HepG2 (cell line): Measurements from ENCODE around the gene PRIMPOL.

ENCODE experiments used
- BRCA1 ChIP-seq: sonication (generic); formaldehyde crosslinking; IDR thresholded peaks from 2 replicates; pipeline ENCODE4 v1.4.0; 2020; ENCODE audit warnings: missing genetic modification reagents
- CHD2 ChIP-seq: IDR thresholded peaks from 2 replicates; pipeline ENCODE4 v1.6.1; 2011; ENCODE audit warnings: low read depth, low read length, improper control_type of control experiment
- CTCF ChIP-seq: sonication (generic); formaldehyde crosslinking; IDR thresholded peaks from 2 replicates; pipeline ENCODE4 v1.5.0; 2020; ENCODE audit warnings: mild to moderate bottlenecking, missing genetic modification reagents, moderate library complexity
- EZH2 ChIP-seq: conservative IDR thresholded peaks from 2 replicates; pipeline ENCODE4 v1.6.1; 2012; ENCODE audit warnings: mild to moderate bottlenecking, low read depth, low read length, moderate library complexity
- GABPA ChIP-seq, 2 experiments: IDR thresholded peaks; 2 replicates each; pipeline ENCODE4 v1.6.1; 2011 to 2016; ENCODE audit warnings: low read depth in 2 of 2, low read length in 1 of 2, missing biosample characterization in 1 of 2, missing genetic modification characterization in 1 of 2
- KDM4B ChIP-seq: sonication (generic); formaldehyde crosslinking; IDR thresholded peaks from 2 replicates; pipeline ENCODE4 v1.4.0; 2020; ENCODE audit warnings: missing genetic modification reagents
- MAFK ChIP-seq, 2 experiments: IDR thresholded peaks in 1 of 2; conservative IDR thresholded peaks in 1 of 2; 2 replicates each; pipeline ENCODE4 v1.6.1; 2011; ENCODE audit warnings: improper control_type of control experiment in 2 of 2, low read length in 2 of 2
- MYNN ChIP-seq: sonication (generic); formaldehyde crosslinking; IDR thresholded peaks from 2 replicates; pipeline ENCODE4 v1.4.0; 2020; ENCODE audit warnings: mild to moderate bottlenecking, low read depth, missing genetic modification reagents
- POLR2A ChIP-seq, 2 experiments: IDR thresholded peaks; 2 replicates each; pipeline ENCODE4 v1.6.1; 2011; ENCODE audit warnings: low read depth in 2 of 2, low read length in 2 of 2, mild to moderate bottlenecking in 1 of 2, moderate library complexity in 1 of 2; ENCODE audit not compliant: insufficient read depth in 1 of 2
- SRF ChIP-seq: IDR thresholded peaks from 2 replicates; pipeline ENCODE4 v1.6.1; 2011; ENCODE audit warnings: mild to moderate bottlenecking, low read depth, low read length, moderate library complexity
- STAT5B ChIP-seq: sonication (generic); formaldehyde crosslinking; IDR thresholded peaks from 2 replicates; pipeline ENCODE4 v1.4.0; 2020; ENCODE audit warnings: missing genetic modification reagents
- TCF12 ChIP-seq, 2 experiments: fragments of 450-650 bp in 1 of 2; sonication (generic) in 1 of 2; formaldehyde crosslinking in 1 of 2; IDR thresholded peaks; 2 replicates each; pipeline versions ENCODE4 v1.6.1 to v1.8.0; 2017 to 2022; ENCODE audit warnings: antibody characterized with exemption in 1 of 2, mild to moderate bottlenecking in 1 of 2, missing genetic modification reagents in 1 of 2, moderate library complexity in 1 of 2
- ZBTB7A ChIP-seq: sonication (generic); formaldehyde crosslinking; IDR thresholded peaks from 2 replicates; pipeline ENCODE4 v1.8.0; 2022; ENCODE audit warnings: mild to moderate bottlenecking, missing genetic modification reagents
- ZNF768 ChIP-seq: sonication (generic); formaldehyde crosslinking; IDR thresholded peaks from 2 replicates; pipeline ENCODE4 v1.4.0; 2020; ENCODE audit warnings: missing genetic modification reagents

DNA sequence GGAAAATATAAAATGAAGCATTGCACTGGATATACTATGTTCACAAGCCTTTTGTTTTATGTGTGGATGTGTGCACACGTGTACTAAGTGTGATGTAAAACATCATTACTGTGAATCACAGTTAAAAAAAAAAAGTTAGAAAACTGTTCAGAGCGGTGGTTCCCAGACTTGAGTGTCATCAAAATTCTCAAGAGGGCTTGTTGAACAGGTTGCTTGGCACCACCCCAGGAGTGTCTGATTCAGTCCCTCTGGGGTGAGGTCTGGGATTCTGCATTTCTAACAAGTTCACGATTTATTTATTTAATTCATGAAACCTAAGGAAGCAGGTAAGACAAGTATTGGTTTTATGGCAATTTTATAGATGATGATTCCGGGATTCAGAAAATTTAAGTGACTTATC is 82.6 kb downstream of the PRIMPOL start:
- TF ChIP-seq MAFK (conservative IDR thresholded peaks at IDR 0.05 in 1 of 2, IDR thresholded peaks at IDR 0.05 in 1 of 2; ENCODE audit: low read length in 2 of 2) (no peak), STAT5B (CRISPR knock-in tag) (no peak), POLR2A (IDR thresholded peaks at IDR 0.05; ENCODE audit: insufficient read depth in 1 of 2, low read depth in 2 of 2, low read length in 2 of 2) (no peak), EZH2 (no peak), GABPA (IDR thresholded peaks at IDR 0.05; ENCODE audit: low read depth, low read length) (no peak), GABPA (CRISPR knock-in tag; IDR thresholded peaks at IDR 0.05; ENCODE audit: low read depth) (no peak), ZNF768 (no peak), CHD2 (no peak), BRCA1 (CRISPR knock-in tag) (no peak), MYNN (CRISPR knock-in tag) (no peak), TCF12 (IDR thresholded peaks at IDR 0.05) (no peak), TCF12 (CRISPR knock-in tag; IDR thresholded peaks at IDR 0.05) (no peak), ZBTB7A (CRISPR knock-in tag) (no peak), SRF (no peak), KDM4B (CRISPR knock-in tag) (no peak), CTCF (CRISPR knock-in tag) (no peak)
